GM19025 (cell line): ENCODE results near the gene PRKCA.

Source experiments
- ATAC-seq: cut with Tn5 transposase; IDR thresholded peaks from one replicate; pipeline ENCODE4 v1.9.1; 2021; ENCODE audit warnings: mild to moderate bottlenecking, low read depth, moderate library complexity; ENCODE audit not compliant: unreplicated experiment

PRKCA gene

DNA sequence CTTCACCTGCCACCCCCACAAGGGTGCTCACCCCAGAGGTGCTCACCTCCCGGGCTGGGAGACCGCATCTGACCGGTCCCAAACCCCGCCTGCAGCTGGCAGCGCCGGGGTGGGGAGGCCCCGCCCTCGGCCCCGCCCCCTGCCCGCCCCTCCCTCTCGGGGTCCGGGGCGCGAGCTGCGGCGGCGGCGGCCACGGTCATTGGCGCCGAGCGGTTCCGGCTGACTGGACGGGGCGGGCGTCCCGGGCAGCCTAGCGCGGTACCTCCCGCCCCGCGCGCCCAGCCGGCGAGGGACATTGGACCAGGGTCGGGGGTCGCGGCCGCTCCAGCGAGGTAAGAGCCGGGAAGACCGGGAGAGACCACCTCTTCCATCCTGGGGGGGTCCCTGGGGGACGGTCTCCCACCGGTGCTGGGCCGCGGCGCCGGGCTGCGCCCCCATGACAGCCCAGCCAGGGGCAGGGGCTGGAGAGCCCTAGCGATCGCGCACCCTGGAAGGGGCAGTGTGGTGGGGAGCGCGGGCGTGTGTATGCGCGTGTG, 532.6 kb downstream of the PRKCA start, which contains the start of gene CACNG5:
Gene CACNG5 (plus strand): TSS at position 199 of the 536 bp plus-strand sequence. CDS start 42,216 bp downstream, outside the sequence.
- ATAC-seq, result no peak

DNA sequence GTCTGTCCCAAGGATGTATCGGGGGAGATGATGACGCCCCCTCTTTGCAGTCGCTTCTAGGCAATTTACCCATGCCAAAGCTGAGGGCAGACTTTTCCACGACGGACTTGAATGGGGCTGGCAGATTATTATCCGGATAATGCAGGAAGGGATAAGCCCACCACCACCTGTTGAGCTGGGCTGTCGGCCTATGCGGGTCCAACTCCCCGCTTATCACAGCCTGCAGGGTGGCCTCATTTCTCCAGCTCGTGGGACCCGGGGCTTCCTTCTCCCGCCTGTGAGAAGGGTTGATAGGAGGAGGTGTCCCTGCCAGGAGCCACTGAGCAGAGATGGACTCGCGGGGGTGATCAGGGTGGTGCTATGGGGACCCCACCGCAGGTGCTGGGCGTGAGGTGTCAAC, 533.1 kb downstream of the PRKCA start:
- ATAC-seq, result no peak

DNA sequence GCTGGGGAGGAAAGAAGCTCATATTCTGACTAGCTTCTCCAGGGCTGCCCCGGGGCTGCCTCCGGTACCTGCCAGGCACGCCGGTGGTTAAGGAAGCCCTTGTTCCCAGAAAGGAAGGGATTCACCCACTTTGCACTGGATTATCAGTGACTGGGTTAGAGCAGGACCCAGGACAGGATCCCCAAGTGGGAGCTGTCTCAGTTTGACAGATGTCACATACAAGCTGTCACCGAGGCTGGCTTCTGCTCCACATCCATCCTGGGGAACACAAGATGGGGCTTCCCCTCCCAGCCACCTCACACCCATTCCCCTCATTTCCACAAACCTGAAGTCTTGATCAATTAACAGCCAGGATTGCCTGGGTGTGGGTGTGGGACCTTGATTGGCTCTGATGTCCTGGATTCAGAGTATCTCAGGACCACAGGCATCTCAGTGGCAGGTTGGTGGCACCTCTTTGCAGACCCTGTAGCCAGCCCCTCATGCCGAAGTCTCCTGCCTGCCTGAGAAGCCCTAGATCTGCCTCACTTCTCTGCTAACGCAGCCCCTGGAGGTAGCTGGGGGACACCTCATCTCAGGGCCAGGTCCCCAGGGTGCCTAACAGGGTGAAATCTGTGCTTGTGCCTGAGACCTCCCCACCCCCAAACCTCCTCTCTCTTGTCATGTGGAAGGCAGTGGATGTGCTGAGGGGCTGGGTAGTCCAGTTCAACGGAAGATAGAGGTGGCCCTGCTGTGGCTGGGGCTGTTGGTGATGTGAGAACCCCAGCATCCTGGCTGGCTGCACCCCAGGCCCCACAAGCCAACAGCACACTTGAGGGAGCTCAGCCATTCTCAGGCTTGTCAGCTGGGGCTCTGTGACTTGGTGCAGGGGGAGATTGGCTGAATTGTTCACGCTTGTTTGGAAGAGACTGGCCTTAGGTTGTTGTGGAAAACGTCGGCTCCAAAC, 533.9 kb downstream of the PRKCA start:
- ATAC-seq, result no peak

GRCh38 chr17:66837226-66837625, 534.8 kb downstream of the PRKCA start:
- ATAC-seq, result no peak

- ATAC-seq, result no peak
Observed at GRCh38 chr17:66837885-66838665, 535.7 kb downstream of the PRKCA start.

GRCh38 chr17:66839616-66840015, 537.2 kb downstream of the PRKCA start:
- no peak for ATAC-seq

DNA sequence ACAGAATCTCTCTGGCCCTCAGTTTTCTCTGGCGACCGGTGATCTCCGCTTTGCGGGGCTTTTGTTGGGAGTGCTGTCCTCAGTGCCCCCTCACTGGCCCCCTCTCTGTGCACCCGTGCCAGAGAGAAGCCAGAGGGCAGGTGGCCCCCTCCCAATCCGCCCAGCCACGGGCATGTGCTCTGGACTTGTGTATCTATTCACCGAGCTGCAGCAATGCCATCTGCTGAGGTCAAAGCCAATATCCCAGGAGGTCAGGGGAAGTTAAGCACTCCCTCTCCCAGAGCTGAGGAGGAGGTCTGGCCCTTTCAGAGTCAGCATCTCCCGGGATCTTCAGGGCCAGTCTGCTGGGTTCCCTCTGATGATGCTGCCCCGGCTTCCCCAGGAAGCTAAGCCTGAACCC, 537.6 kb downstream of the PRKCA start:
- no peak for ATAC-seq

GRCh38 chr17:66841328-66841727, 538.9 kb downstream of the PRKCA start:
- no peak for ATAC-seq

DNA sequence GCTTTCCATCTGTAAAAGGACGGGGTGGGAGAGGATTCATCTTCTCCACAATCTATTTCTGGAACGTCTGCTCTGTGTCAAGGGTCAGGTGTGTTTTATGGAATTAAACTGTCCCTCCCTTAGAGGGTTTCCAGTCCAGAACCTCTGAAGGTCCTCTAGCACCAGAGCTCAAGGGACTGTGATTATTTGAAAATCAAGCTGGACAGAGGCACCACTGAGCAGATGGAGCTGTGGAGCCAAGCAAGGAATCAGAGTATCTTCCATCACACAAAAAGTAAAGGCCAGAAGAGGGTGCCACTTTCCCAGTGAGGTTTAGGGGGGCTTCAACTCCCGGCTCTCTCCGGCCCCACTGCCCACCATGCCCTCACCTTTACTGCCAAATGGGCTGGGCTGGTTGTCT, 539.3 kb downstream of the PRKCA start:
- ATAC-seq, result no peak

- no peak for ATAC-seq
Observed at GRCh38 chr17:66842505-66842904, 540.1 kb downstream of the PRKCA start.

DNA sequence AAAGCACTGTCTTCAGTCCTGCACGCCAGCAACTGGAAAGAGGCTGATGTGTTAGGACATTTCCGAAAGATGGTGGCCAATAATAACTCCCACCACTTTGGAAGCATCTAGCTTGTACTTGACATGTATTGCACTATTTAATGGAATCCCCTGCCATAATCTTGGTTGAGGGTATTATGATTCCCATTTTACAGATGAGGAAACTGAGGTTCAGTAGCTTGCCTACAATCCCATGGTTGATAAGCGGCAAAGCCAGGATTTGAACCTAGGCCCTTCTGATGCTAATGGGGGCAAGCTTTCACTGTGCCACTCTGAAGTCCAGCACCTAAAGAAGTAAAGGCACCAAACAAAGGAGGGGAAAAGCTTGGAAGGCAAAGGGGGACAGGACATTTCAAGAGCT, 540.5 kb downstream of the PRKCA start:
- ATAC-seq, result no peak

- no peak for ATAC-seq
Observed at GRCh38 chr17:66843627-66844026, 541.2 kb downstream of the PRKCA start.

- no peak for ATAC-seq
Observed at GRCh38 chr17:66847704-66848103, 545.3 kb downstream of the PRKCA start.

- ATAC-seq, result no peak
Observed at GRCh38 chr17:66848496-66848895, 546.1 kb downstream of the PRKCA start.

- ATAC-seq, result no peak
Observed at GRCh38 chr17:66849032-66849655, 546.7 kb downstream of the PRKCA start.

- ATAC-seq, result no peak
Observed at GRCh38 chr17:66849851-66850580, 547.6 kb downstream of the PRKCA start.

DNA sequence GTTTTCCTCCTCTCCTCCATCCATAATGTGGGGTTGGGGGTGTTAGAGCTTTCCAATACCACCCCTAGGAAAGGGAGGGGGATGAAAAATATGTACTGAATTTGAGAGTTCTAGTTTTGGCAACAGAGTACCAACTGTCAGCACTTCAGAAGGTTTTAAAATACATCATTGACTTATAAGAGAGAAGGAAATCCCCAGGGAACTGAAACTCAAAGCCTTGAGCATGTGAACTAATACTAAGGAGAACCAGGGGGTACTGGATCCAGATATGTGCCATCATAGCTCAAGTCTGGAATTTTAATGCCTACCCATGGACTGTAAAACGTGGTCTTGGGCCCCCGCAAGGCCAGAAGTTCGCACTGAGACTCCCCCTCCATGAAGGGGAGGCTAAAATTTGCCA, 548.3 kb downstream of the PRKCA start:
- ATAC-seq, result no peak

GRCh38 chr17:66855204-66855603, 552.8 kb downstream of the PRKCA start:
- ATAC-seq, result no peak

GRCh38 chr17:66858226-66859083, 556.0 kb downstream of the PRKCA start:
- no peak for ATAC-seq
